ENCODE data around the gene SLPI.

The SLPI gene

DNA sequence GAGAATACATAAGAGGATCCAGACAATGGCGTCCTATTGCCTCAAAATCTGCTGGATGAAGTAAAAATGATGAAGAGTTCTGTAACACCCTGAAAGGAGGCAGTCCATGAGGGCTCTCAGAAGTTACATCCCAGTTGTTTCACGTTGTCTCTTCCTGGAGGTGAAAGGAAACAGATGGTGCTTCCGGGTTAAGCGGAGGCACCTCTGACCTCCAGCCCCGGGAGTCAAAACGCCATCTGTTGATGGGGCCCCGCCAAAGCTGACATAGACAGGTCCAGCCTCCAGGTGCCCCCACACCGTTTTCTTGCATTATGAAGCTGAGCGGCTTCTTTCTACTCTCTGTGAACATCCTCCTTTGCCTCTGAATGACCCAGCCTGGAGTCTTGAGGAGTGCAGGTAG is 23.7 kb downstream of the SLPI start:
- Histone ChIP-seq H3F3A (ENCODE audit: control insufficient read depth, insufficient read depth) (no peaks in the 10 kb centered on the region), H4K20me1 (ENCODE audit: control insufficient read depth, insufficient read depth, low read depth, low read length) (no peaks in the 10 kb centered on the region), H3K9me3 (ENCODE audit: control insufficient read depth, insufficient read depth, low read length) (no peaks in the 10 kb centered on the region), H3K9me2 (replicated peaks; ENCODE audit: control insufficient read depth, low read length) (no peaks in the 10 kb centered on the region), H3K4me3 (ENCODE audit: low read length) (no peak overlapping the region), H3K27me3 (ENCODE audit: control insufficient read depth, low read length) (peaks cover 3% of the 10 kb centered on the region; the same call in 1 of the 2 replicates), H3K27ac (ENCODE audit: low read depth, low read length) (no peak overlapping the region), H3K79me2 (ENCODE audit: control insufficient read depth, low read length) (no peaks in the 10 kb centered on the region), H3K4me1 (ENCODE audit: control insufficient read depth, low read length) (no peaks in the 10 kb centered on the region), H3K36me3 (ENCODE audit: control insufficient read depth, low read length) (no peaks in the 10 kb centered on the region), H3K4me2 (ENCODE audit: low read length) (no peak overlapping the region)
- TF ChIP-seq EZH2phosphoT487 (IDR thresholded peaks at IDR 0.05; ENCODE audit: borderline replicate concordance, low read length) = no peak
- TF ChIP-seq, protein P1, sequence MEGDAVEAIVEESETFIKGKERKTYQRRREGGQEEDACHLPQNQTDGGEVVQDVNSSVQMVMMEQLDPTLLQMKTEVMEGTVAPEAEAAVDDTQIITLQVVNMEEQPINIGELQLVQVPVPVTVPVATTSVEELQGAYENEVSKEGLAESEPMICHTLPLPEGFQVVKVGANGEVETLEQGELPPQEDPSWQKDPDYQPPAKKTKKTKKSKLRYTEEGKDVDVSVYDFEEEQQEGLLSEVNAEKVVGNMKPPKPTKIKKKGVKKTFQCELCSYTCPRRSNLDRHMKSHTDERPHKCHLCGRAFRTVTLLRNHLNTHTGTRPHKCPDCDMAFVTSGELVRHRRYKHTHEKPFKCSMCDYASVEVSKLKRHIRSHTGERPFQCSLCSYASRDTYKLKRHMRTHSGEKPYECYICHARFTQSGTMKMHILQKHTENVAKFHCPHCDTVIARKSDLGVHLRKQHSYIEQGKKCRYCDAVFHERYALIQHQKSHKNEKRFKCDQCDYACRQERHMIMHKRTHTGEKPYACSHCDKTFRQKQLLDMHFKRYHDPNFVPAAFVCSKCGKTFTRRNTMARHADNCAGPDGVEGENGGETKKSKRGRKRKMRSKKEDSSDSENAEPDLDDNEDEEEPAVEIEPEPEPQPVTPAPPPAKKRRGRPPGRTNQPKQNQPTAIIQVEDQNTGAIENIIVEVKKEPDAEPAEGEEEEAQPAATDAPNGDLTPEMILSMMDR (IDR thresholded peaks at IDR 0.05; ENCODE audit: low read depth, low read length, poor library complexity, severe bottlenecking) = no peak

DNA sequence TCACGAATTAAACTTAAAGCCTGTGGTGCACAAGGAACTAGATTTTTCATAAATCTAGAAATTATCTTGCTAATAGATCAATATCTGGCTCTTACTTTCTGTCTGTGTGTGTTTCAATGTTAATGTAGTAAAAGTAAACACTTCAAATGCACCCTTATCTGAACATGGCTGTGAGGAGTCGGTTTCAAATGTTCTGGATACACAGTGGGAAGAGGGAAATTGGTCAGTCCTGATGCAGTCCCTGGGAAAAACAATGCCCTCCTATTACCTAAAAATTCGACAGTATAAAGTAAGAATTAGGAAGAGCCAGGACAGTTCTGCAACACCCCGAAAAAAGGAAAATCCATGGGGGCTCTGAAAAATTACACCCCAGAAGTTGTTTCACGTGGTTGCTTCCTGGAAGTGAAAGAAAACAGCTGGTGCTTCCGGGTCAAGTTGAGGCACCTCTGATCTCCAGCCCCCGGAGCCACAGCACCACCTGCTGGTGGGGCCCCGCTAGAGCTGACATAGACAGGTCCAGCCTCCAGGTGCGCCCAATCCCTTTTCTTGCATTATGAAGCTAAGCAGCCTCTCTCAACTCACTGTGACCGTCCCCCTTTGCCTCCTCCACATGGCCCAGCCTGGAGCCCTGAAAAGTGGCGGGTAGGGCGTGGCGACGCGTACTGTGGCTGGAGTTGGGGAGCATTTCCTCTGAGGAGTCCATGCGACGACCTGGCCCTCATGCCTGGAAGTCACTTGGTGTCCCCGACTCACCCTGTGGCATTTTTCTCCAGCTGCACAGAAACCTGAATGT is 24.9 kb downstream of the SLPI start:
- peaks cover 3% of the 10 kb centered on the region; the same call in 1 of the 2 replicates for H3K27me3 ChIP-seq (ENCODE audit: control insufficient read depth, low read length)
- no peaks in the 10 kb centered on the region for H3K4me1 ChIP-seq (ENCODE audit: control insufficient read depth, low read length)
- H3K27ac ChIP-seq (ENCODE audit: low read depth, low read length) = no peak overlapping the region
- H3K9me2 ChIP-seq (replicated peaks; ENCODE audit: control insufficient read depth, low read length) = no peaks in the 10 kb centered on the region
- H3K79me2 ChIP-seq (ENCODE audit: control insufficient read depth, low read length) = no peaks in the 10 kb centered on the region
- H3K36me3 ChIP-seq (ENCODE audit: control insufficient read depth, low read length) = no peaks in the 10 kb centered on the region
- no peaks in the 10 kb centered on the region for H3F3A ChIP-seq (ENCODE audit: control insufficient read depth, insufficient read depth)
- no peaks in the 10 kb centered on the region for H3K9me3 ChIP-seq (ENCODE audit: control insufficient read depth, insufficient read depth, low read length)
- 0 out of 2 replicates have a peak overlapping the region, but pooled peaks have one; percentile 14 for H3K4me3 ChIP-seq (ENCODE audit: low read length)
- H4K20me1 ChIP-seq (ENCODE audit: control insufficient read depth, insufficient read depth, low read depth, low read length) = no peaks in the 10 kb centered on the region
- 0 out of 2 replicates have a peak overlapping the region, but pooled peaks have one; percentile 10 for H3K4me2 ChIP-seq (ENCODE audit: low read length)
- TF ChIP-seq, protein P1 (IDR thresholded peaks at IDR 0.05; ENCODE audit: low read depth, low read length, poor library complexity, severe bottlenecking) = peak; percentile 83
- TF ChIP-seq EZH2phosphoT487 (IDR thresholded peaks at IDR 0.05; ENCODE audit: borderline replicate concordance, low read length) = no peak

DNA sequence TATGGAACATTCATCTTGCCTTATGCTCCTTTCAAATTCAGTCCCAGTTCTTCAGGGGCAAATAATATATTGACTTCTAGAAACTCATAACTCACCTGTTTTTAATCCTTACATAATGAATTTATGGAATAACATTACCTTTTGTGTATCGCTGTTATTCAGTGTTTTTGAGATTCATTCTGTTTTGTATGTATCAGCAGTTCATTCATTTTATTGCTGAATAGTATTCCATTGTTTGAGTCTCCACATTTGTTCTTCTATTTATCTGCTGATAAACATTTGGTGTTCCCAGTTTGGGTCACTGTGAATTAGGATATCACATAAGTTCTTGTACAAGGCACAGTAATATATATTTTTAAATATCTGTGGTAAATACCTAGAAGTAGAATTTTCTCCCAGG is 28.1 kb downstream of the SLPI start:
- no peak for TF ChIP-seq EZH2phosphoT487 (IDR thresholded peaks at IDR 0.05; ENCODE audit: borderline replicate concordance, low read length)
- TF ChIP-seq, protein P1 (IDR thresholded peaks at IDR 0.05; ENCODE audit: low read depth, low read length, poor library complexity, severe bottlenecking) = no peak
- H3K4me2 ChIP-seq (ENCODE audit: low read length) = no peak overlapping the region
- no peaks in the 10 kb centered on the region for H4K20me1 ChIP-seq (ENCODE audit: control insufficient read depth, insufficient read depth, low read depth, low read length)
- no peaks in the 10 kb centered on the region for H3K79me2 ChIP-seq (ENCODE audit: control insufficient read depth, low read length)
- no peak overlapping the region for H3K4me3 ChIP-seq (ENCODE audit: low read length)
- no peaks in the 10 kb centered on the region for H3K27me3 ChIP-seq (ENCODE audit: control insufficient read depth, low read length)
- no peak overlapping the region for H3K27ac ChIP-seq (ENCODE audit: low read depth, low read length)
- no peaks in the 10 kb centered on the region for H3K9me3 ChIP-seq (ENCODE audit: control insufficient read depth, insufficient read depth, low read length)
- H3K9me2 ChIP-seq (replicated peaks; ENCODE audit: control insufficient read depth, low read length) = no peaks in the 10 kb centered on the region
- no peaks in the 10 kb centered on the region for H3F3A ChIP-seq (ENCODE audit: control insufficient read depth, insufficient read depth)
- H3K4me1 ChIP-seq (ENCODE audit: control insufficient read depth, low read length) = no peaks in the 10 kb centered on the region
- H3K36me3 ChIP-seq (ENCODE audit: control insufficient read depth, low read length) = no peaks in the 10 kb centered on the region
